ENCODE data around the gene ANKRD11. TPM values are rescaled to one million over a fixed set of nuclear protein-coding genes. Genes with fewer than 3 reads are reported as not detected.
A peak's percentile ranks its signal among the peaks of the same experiment; 100 is the strongest.

ANKRD11 gene
- polyA plus RNA-seq, 3 donors from 2014 or later, result 3.7 to 14.3 (median 8.5) TPM

DNA sequence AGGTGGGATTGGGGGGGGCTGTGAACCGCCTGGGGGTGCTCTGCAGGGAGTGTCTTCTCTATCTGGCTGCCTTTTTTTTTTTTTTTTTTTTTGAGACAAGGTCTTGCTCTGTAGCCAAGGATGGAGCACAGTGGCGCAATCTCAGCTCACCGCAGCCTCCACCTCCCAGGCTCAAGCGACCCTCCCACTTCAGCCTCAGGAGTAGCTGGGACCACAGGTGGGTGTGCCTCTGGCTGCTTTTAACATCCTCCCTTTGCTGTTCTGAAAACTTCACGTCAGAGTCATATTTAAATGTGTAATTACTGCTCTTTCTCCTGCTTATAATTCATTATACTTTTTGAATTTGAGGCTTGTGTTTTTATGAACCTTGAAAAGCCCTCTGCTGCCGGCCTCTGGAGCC is 194.4 kb downstream of the ANKRD11 start:
- no peak for DNase-seq
- H3K9me3 Mint-ChIP-seq, result no peaks in the 10 kb centered on the region
- H3K4me3 Mint-ChIP-seq, result peak overlapping the region in 1 of 5 donors; percentile 33
- H3K36me3 Mint-ChIP-seq, result peaks cover 0 to 10% (median 4%) of the 10 kb centered on the region in 3 donors
- H3K27ac Mint-ChIP-seq, result peak overlapping the region in 5 of 6 donors; percentile 8 to 82 (median 69)
- H3K27me3 Mint-ChIP-seq (ENCODE audit: low read depth in 3 of 3), result peaks cover 3 to 25% (median 23%) of the 10 kb centered on the region in 3 donors
- peaks cover 54 to 57% of the 10 kb centered on the region in 2 donors for H3K4me1 Mint-ChIP-seq

DNA sequence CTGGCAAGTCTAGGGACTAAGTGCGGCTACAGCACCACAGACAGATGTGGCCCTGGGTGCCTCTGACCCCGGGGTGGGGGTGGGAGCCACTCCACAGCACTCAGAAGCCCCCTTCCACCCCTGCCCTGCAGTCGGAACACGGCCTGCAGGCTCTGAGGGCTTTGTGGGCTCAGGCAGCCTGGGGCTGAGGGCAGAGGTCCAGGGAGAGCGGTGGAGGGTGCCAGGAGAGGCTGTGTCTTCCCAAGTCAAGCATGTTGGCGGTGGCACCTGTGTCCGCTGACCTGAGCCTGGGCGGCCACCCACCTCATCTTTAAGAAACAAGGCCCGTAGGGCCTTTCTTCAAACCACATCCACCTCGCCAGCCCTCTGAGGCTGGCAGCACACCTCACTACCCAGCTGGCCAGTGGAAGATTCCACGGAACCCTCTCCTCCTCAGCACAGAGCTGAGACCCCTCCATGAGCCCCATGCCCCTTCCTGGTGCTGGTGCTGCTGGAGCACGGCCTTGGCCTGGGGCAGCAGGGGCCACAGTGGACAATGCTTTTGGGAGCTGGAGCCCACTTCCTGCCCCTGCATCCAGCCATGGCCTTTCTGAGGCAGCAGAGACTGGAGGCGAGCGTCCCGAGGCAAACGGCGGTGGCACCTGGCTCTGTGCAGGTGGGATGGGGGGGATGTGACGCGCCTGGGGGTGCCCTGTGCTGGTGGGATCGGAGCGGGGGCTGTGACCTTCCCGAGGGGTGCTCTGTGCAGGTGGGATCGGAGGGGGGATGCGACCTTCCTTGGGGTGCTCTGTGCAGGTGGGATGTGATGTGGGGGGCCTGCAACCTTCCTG is 195.1 kb downstream of the ANKRD11 start:
- Mint-ChIP-seq H3K36me3 (peaks cover 0 to 10% (median 4%) of the 10 kb centered on the region in 3 donors), H3K9me3 (no peaks in the 10 kb centered on the region)

DNA sequence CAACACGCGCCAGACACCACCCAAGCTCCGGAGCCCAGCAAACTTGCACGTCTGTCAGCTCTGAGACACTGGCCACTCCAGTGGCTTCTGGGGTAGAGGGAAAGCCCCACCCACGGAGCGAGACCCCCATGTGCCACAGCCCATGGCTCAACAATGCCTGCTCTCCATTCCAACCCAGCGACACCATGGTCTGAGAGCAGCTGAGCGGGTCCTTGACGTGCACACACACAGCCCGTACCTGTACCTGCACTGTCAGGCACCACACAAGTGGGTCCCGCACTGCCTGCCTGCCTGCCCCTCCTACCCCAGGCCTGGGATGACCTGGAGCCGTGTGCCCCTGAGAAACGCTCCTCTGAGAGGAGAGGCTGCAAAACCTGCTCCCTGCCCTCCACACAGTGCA is 195.9 kb downstream of the ANKRD11 start:
- Mint-ChIP-seq H3K36me3 (peaks cover 1 to 10% (median 4%) of the 10 kb centered on the region in 3 donors), H3K27me3 (ENCODE audit: low read depth in 3 of 3) (peaks cover 3 to 25% (median 22%) of the 10 kb centered on the region in 3 donors), H3K4me1 (peaks cover 53 to 54% of the 10 kb centered on the region in 2 donors), H3K4me3 (no peak overlapping the region), H3K9me3 (no peaks in the 10 kb centered on the region), H3K27ac (peak overlapping the region; percentile 12 to 85 (median 53))
- no peak for DNase-seq

More for the DNA sequence above, 195.1 kb downstream of the ANKRD11 start:
- Mint-ChIP-seq H3K27me3 (ENCODE audit: low read depth in 3 of 3) (peaks cover 3 to 25% (median 22%) of the 10 kb centered on the region in 3 donors), H3K4me3 (no peak overlapping the region), H3K4me1 (peaks cover 50 to 51% of the 10 kb centered on the region in 2 donors), H3K27ac (peak overlapping the region in 1 of 6 donors; percentile 58)
- DNase-seq, result no peak

DNA sequence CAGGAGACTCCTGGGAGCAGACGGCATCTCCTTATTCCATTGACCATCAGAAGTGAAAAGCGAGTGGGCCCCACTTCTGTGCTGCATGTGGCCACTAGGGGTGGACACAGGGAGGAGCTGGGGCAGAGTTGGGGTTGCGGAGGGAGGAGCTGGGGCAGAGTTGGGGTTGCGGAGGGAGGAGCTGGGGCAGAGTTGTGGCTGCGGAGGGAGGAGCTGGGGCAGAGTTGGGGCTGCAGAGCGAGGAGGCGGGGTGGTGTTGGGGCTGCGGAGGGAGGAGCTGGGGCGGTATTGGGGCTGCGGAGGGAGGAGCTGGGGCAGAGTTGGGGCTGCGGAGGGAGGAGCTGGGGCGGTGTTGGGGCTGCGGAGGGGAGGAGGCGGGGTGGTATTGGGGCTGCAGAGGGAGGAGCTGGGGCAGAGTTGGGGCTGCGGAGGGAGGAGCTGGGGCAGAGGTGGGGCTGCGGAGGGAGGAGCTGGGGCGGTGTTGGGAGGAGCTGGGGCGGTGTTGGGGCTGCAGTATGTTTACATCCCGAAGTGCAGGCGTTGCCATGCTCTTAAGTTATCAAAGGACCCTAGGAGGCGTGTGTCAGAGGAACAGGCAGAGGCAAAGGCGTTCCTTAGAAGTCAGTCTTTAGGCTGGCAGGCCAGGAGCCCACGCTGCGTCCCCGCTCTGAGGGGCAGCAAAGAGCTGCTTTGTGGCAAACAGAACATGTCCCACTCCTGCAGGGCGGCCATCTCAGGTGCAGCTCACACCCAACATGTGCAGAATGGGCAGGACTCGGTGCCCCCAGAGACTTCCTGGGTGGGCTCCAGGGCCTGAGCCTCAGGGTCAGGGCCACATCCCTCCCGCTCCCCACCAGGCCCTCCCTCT is 196.9 kb downstream of the ANKRD11 start:
- peaks cover 50% of the 10 kb centered on the region in 2 donors for H3K4me1 Mint-ChIP-seq
- no peak for DNase-seq
- no peak overlapping the region for H3K4me3 Mint-ChIP-seq
- peaks cover 4 to 10% (median 4%) of the 10 kb centered on the region in 3 donors for H3K36me3 Mint-ChIP-seq
- no peaks in the 10 kb centered on the region for H3K9me3 Mint-ChIP-seq
- peaks cover 3 to 21% (median 16%) of the 10 kb centered on the region in 3 donors for H3K27me3 Mint-ChIP-seq (ENCODE audit: low read depth in 3 of 3)
- H3K27ac Mint-ChIP-seq, result peak overlapping the region in 2 of 6 donors; percentile 13 to 22

DNA sequence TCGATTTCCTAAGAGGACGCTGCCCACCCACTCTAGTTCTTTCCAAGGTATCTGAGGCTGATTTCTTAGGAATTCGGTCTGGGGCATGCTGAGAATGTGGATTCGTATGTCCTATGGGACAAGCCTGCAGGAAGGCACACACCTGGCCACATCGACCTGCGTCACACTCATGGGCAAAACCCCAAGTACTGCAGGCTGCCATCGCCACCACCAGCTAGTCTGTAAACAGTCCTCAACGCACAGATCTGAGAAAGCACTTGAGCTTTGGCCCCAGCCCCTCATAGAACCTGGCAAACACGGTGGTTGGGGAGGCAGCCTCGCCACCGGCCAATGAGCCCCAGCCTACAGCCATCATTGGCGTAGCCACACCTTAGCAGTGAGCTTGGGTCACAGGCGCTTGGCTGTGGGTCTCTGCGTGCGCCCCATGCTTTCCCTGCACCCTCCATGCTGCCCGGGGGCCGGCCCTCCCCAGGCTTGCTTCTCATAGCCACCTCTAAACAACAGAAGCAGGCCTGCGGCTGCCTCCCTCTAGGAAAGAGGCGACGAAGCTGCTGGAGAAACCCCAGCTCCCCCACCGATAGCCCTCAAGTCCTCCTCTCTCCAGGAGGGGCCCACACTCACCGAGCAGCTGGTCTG is 197.8 kb downstream of the ANKRD11 start:
- Mint-ChIP-seq H3K27me3 (ENCODE audit: low read depth in 3 of 3) (peaks cover 0 to 19% (median 15%) of the 10 kb centered on the region in 3 donors), H3K36me3 (peaks cover 1 to 4% (median 3%) of the 10 kb centered on the region in 3 donors), H3K9me3 (no peaks in the 10 kb centered on the region), H3K4me1 (peaks cover 41% of the 10 kb centered on the region in 2 donors), H3K27ac (peak overlapping the region in 4 of 6 donors; percentile 26 to 62 (median 48)), H3K4me3 (no peak overlapping the region)
- no peak for DNase-seq

DNA sequence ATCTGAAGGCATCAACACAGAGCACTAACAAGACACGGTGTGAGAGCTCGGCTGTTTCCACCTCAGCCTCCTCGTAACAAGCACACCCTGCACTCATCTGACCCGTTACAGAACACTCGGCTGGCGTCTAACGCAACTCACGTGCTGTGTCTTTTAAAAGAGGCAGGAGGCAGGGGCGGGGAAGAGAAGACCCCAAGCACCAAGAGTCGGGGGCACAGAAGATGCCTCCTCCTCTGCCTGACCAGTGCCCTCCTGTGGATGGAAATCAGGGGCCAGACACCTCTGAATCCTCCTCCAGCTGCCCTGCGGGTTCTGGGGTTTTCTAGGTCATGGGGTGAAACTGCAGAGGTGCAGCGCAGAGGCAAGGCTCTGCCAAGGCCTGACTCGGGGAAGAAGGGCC is 198.6 kb downstream of the ANKRD11 start:
- H3K9me3 Mint-ChIP-seq, result no peaks in the 10 kb centered on the region
- DNase-seq, result no peak
- H3K27me3 Mint-ChIP-seq (ENCODE audit: low read depth in 3 of 3), result peaks cover 0 to 19% (median 13%) of the 10 kb centered on the region in 3 donors
- H3K27ac Mint-ChIP-seq, result peak overlapping the region in 4 of 6 donors; percentile 6 to 68 (median 44)
- H3K4me3 Mint-ChIP-seq, result no peak overlapping the region
- H3K36me3 Mint-ChIP-seq, result peaks cover 0 to 4% (median 3%) of the 10 kb centered on the region in 3 donors
- H3K4me1 Mint-ChIP-seq, result peaks cover 33% of the 10 kb centered on the region in 2 donors

DNA sequence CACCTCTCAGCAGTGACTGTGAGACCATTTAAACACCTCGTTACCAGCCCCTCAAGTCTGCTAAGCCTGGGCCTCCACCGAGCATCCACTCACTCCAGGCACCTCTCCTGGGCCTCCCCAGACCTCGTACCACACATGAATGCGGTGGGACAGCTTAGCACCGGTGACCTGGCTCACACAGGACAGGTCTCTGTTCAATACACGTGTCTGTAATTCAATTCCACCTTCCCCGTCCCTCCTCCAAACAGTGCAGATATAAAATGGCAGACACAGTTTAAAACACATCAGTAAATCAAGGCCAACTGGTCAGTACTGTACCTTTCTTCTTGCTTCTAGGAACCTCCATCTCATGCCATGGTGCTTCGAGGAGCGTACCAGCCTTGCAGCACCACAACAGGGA is 199.0 kb downstream of the ANKRD11 start:
- no peaks in the 10 kb centered on the region for H3K9me3 Mint-ChIP-seq
- H3K36me3 Mint-ChIP-seq, result peaks cover 0 to 4% (median 3%) of the 10 kb centered on the region in 3 donors
- DNase-seq, result no peak
- H3K4me1 Mint-ChIP-seq, result peaks cover 29% of the 10 kb centered on the region in 2 donors
- peak overlapping the region in 3 of 6 donors; percentile 35 to 68 (median 62) for H3K27ac Mint-ChIP-seq
- peaks cover 0 to 18% (median 13%) of the 10 kb centered on the region in 3 donors for H3K27me3 Mint-ChIP-seq (ENCODE audit: low read depth in 3 of 3)
- H3K4me3 Mint-ChIP-seq, result no peak overlapping the region

DNA sequence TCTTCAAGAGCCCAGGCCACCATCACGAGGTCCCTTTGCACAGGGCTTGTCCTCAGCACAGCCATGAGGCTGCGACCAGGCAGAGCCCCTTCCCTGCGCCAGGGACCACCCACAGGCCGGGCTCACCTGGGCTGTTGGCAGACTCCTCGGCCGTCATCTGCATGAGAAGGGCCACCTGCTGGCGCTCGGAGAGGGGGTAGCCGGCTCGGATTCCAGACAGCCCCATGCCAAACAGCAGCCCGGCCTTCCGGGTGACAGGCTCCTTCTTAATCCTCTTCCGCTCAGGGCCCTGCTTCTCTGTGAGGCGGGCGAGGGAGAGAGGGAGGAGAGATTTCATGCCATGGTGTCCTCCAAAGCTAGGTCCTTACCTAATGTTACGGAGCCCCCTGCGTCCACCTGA is 199.5 kb downstream of the ANKRD11 start:
- Mint-ChIP-seq H3K27ac (peak overlapping the region in 3 of 6 donors; percentile 34 to 66 (median 45)), H3K36me3 (peaks cover 0 to 4% (median 3%) of the 10 kb centered on the region in 3 donors), H3K4me3 (no peak overlapping the region), H3K27me3 (ENCODE audit: low read depth in 3 of 3) (peaks cover 0 to 14% (median 13%) of the 10 kb centered on the region in 3 donors), H3K9me3 (no peaks in the 10 kb centered on the region), H3K4me1 (peaks cover 24% of the 10 kb centered on the region in 2 donors)
- no peak for DNase-seq

DNA sequence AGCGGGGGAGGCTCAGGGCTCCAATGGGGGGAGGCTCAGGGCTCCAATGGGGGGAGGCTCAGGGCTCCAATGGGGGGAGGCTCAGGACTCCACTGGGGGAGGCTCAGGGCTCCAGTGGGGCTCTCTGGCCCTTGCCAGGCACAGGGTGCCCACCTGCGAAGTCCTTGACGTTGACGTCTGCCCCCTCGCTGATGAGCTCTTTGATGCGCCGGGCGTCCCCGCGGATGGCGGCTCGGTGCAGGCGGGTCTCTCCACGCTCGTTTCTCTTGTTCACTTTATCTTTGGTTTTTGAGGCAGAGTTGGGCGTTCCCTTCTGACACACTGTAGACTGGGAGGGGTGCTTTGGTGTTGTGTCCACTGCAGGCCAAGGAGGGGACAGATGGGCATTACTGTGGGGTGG is 199.9 kb downstream of the ANKRD11 start:
- Mint-ChIP-seq H3K4me1 (peaks cover 20% of the 10 kb centered on the region in 2 donors), H3K4me3 (no peak overlapping the region), H3K36me3 (peaks cover 0 to 4% (median 3%) of the 10 kb centered on the region in 3 donors), H3K27ac (peak overlapping the region in 4 of 6 donors; percentile 24 to 66 (median 40)), H3K9me3 (no peaks in the 10 kb centered on the region), H3K27me3 (ENCODE audit: low read depth in 3 of 3) (peaks cover 0 to 14% (median 13%) of the 10 kb centered on the region in 3 donors)
- no peak for DNase-seq

DNA sequence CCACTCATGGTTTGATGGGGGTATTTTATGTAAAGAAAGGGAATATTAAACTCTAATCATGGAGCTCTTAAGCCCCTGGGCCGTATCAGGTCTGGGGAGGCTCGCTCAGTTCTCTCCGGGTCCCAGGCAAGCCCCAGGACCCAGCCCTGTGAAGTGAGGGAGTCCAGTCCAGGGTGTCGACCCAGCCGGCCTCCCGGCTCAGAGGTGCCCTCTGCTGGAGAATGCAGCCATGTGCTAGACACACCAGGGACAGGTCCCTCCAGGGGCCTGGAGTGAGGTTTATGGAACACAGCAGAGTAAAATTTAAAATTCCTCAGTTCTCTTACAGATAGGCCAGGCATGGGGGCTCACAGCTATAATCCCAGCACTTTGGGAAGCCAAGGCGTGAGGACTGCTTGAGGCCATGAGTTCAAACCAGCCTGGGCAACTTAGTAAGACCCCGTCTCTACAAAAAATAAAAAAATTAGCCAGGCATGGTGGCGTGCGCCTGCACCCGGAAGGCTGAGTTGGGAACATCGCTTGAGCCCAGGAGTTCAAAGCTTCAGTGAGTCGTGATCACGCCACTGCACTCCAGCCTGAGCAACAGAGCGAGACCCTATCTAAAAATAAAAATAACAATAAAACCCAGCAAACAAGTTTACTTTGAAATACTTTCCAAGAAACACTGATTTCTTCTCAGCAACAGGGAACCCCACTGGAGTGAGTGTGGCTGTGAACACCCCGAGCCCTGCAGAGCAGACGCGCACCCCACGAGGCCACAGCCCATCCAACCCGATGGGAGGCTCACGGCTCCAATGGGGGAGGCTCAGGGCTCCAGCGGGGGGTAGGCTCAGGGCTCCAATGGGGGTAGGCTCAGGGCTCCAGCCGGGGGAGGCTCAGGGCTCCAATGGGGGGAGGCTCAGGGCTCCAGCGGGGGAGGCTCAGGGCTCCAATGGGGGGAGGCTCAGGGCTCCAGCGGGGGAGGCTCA is 200.6 kb downstream of the ANKRD11 start:
- Mint-ChIP-seq H3K36me3 (peaks cover 0 to 4% (median 3%) of the 10 kb centered on the region in 3 donors), H3K4me1 (peaks cover 19 to 20% of the 10 kb centered on the region in 2 donors), H3K9me3 (no peaks in the 10 kb centered on the region), H3K27me3 (ENCODE audit: low read depth in 3 of 3) (peaks cover 0 to 13% (median 13%) of the 10 kb centered on the region in 3 donors), H3K4me3 (no peak overlapping the region), H3K27ac (peak overlapping the region in 5 of 6 donors; percentile 8 to 74 (median 44))
- peak; percentile 60 to 64 (median 64) for DNase-seq

DNA sequence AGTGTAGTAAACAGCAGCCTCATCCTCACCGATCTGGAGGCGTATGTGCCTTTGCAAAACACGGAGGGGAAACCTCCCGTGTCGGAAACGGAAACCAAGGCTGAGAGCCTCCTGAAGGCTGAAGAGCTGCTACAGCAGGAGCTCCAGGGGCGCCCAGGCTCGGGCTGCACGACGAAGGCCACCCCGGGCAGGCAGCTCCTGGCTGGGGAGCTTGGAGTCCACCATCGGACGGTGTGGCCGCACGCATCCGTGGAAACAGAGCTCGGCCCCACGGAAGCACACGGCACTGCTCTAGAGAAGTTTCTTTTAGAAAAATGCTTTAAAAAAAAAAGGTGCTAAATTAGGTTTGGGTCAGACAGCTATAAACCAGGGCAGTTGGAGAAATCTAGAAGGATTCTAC is 201.4 kb downstream of the ANKRD11 start:
- Mint-ChIP-seq H3K4me3 (no peak overlapping the region), H3K27me3 (ENCODE audit: low read depth in 3 of 3) (peaks cover 0 to 13% (median 6%) of the 10 kb centered on the region in 3 donors), H3K36me3 (peaks cover 0 to 4% (median 3%) of the 10 kb centered on the region in 3 donors), H3K4me1 (peaks cover 13 to 15% of the 10 kb centered on the region in 2 donors), H3K27ac (peak overlapping the region in 3 of 6 donors; percentile 10 to 74 (median 29)), H3K9me3 (no peaks in the 10 kb centered on the region)
- DNase-seq, result no peak

DNA sequence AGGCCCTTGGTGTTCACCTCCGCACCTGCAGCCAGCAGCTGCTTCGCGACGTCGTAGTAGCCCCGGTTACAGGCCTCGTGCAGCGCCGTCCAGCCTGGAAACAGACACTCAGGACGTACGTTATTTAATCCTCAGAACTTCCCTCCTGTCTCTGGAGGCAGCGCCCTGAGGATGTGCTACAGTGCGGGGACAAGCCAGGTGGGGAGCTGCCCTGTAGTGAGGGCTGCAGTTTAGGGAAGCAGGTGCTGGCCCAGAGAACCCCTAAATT is 201.8 kb downstream of the ANKRD11 start:
- peaks cover 0 to 4% (median 3%) of the 10 kb centered on the region in 3 donors for H3K36me3 Mint-ChIP-seq
- H3K9me3 Mint-ChIP-seq, result no peaks in the 10 kb centered on the region
- H3K27me3 Mint-ChIP-seq (ENCODE audit: low read depth in 3 of 3), result peaks cover 0 to 13% (median 6%) of the 10 kb centered on the region in 3 donors
- H3K4me3 Mint-ChIP-seq, result no peak overlapping the region
- H3K4me1 Mint-ChIP-seq, result peaks cover 13% of the 10 kb centered on the region in 2 donors
- H3K27ac Mint-ChIP-seq, result no peak overlapping the region
- DNase-seq, result no peak
